Fibroblast of lung (primary cell): ENCODE data around the gene GLOD5. TPM values are rescaled to one million over a fixed set of nuclear protein-coding genes. Genes with fewer than 3 reads are reported as not detected.

Source experiments
- DNase-seq, 2 donors: peaks; one replicate each; pipeline versions ENCODE4 v3.0.0 to v3.0.0-alpha.2; 2010; ENCODE audit warnings: low read depth in 2 of 2
- H2AFZ ChIP-seq: 2 replicates; pipeline ENCODE4 v1.5.1; 2012; ENCODE audit warnings: low read length, control low read depth, inconsistent platforms
- H3K27ac ChIP-seq: 2 replicates; pipeline ENCODE4 v1.5.1; 2011; ENCODE audit warnings: low read length, control low read depth; ENCODE audit not compliant: insufficient read depth
- H3K27me3 ChIP-seq: 2 replicates; pipeline ENCODE4 v1.5.1; 2011; ENCODE audit warnings: mild to moderate bottlenecking, low read length; ENCODE audit not compliant: control insufficient read depth, insufficient read depth
- H3K36me3 ChIP-seq: 2 replicates; pipeline ENCODE4 v1.5.1; 2011; ENCODE audit warnings: low read length; ENCODE audit not compliant: control insufficient read depth, insufficient read depth
- H3K4me1 ChIP-seq: 2 replicates; pipeline ENCODE4 v1.5.1; 2011; ENCODE audit warnings: low read length; ENCODE audit not compliant: control insufficient read depth, insufficient read depth; ENCODE audit errors: extremely low read depth
- H3K4me2 ChIP-seq: 2 replicates; pipeline ENCODE4 v1.5.1; 2011; ENCODE audit warnings: low read length, control low read depth; ENCODE audit not compliant: insufficient read depth; ENCODE audit errors: extremely low read depth
- H3K4me3 ChIP-seq, 4 experiments: fragments of 200-600 bp in 1 of 4; sonication (generic) in 1 of 4; replicated peaks in 1 of 4; 2 replicates each; pipeline ENCODE4 v1.5.1; 2011 to 2016; ENCODE audit warnings: low read length in 4 of 4, low read depth in 3 of 4, mild to moderate bottlenecking in 3 of 4, control low read depth in 2 of 4, inconsistent platforms in 1 of 4, mixed read lengths in 1 of 4; ENCODE audit not compliant: insufficient read depth in 1 of 4; ENCODE audit errors: control extremely low read depth in 1 of 4
- H3K79me2 ChIP-seq: 2 replicates; pipeline ENCODE4 v1.5.1; 2012; ENCODE audit warnings: mild to moderate bottlenecking, low read length, inconsistent platforms; ENCODE audit not compliant: control insufficient read depth, insufficient read depth
- H3K9ac ChIP-seq: 2 replicates; pipeline ENCODE4 v1.5.1; 2011; ENCODE audit warnings: mild to moderate bottlenecking, low read length, control low read depth; ENCODE audit not compliant: insufficient read depth
- H3K9me3 ChIP-seq: 2 replicates; pipeline ENCODE4 v1.5.1; 2012; ENCODE audit warnings: low read depth, low read length; ENCODE audit not compliant: control insufficient read depth, insufficient read depth
- H4K20me1 ChIP-seq: 2 replicates; pipeline ENCODE4 v1.5.1; 2011; ENCODE audit warnings: low read length; ENCODE audit not compliant: control insufficient read depth, insufficient read depth; ENCODE audit errors: extremely low read depth
- EZH2 ChIP-seq: IDR thresholded peaks from 2 replicates; pipeline ENCODE4 v1.5.1; 2012; ENCODE audit warnings: low read length, control low read depth, mild to moderate bottlenecking; ENCODE audit errors: missing control alignments
- polyA plus RNA-seq, 2 donors: library from polyadenylated mRNA; depleted of rRNA in 1 of 2; stranded (reverse) in 1 of 2; unstranded in 1 of 2; fragments of >200 nt; gene quantifications; 2 replicates each; pipeline ENCODE4 v1.2.1, GENCODE V29; 2011 to 2012; ENCODE audit warnings: missing spikeins in 1 of 2
- total RNA-seq: library from RNA; depleted of rRNA; stranded (reverse); fragments of >200 nt; gene quantifications from 2 replicates; pipeline ENCODE4 v1.2.1, GENCODE V29; 2014
- TF ChIP-seq, protein P1 (sequence below), 2 donors: IDR thresholded peaks in 1 of 2; conservative IDR thresholded peaks in 1 of 2; 1 replicate in 1 of 2; 2 replicates in 1 of 2; pipeline ENCODE4 v1.5.1; 2011 to 2012; ENCODE audit warnings: low read length in 2 of 2, control low read depth in 1 of 2, inconsistent platforms in 1 of 2, low read depth in 1 of 2, mild to moderate bottlenecking in 1 of 2

Gene GLOD5
- total and polyA plus RNA-seq, 2 donors (not counting 1 experiment from before 2014, with no cell fraction given) = not detected

DNA sequence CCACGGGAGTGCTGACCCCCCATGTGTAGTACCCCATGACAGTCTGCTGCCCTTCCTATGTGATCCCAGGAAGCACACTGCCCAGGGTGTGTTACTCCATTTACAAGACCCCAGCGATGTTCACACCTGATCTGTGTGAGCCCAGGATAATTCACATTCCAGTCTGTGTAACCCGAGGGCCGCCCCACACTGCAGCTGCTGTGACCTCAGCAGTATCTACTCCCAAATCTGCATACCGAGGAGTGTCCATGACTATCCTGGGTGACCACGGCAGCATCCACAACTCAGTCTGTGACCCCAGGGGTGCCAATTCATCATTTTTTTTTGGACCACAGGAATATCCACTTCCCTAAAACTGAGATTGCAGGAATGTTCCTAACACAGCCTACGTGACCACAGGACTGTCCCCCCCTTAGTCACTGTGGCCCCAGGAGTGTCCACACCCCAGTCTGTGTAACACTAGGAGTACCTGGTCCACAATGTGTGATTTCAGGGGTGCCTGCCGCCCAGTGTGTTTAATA lies 7.8 kb upstream of the GLOD5 start:
- Histone ChIP-seq H3K79me2 (no peaks in the 10 kb centered on the region), H4K20me1 (no peaks in the 10 kb centered on the region), H3K4me2 (no peak overlapping the region), H3K9ac (no peak overlapping the region), H3K4me3 (no peak overlapping the region), H3K36me3 (no peaks in the 10 kb centered on the region), H3K27me3 (no peaks in the 10 kb centered on the region), H3K27ac (no peak overlapping the region), H2AFZ (no peak overlapping the region), H3K9me3 (no peaks in the 10 kb centered on the region), H3K4me1 (no peaks in the 10 kb centered on the region)
- TF ChIP-seq EZH2 = no peak
- TF ChIP-seq, protein P1, sequence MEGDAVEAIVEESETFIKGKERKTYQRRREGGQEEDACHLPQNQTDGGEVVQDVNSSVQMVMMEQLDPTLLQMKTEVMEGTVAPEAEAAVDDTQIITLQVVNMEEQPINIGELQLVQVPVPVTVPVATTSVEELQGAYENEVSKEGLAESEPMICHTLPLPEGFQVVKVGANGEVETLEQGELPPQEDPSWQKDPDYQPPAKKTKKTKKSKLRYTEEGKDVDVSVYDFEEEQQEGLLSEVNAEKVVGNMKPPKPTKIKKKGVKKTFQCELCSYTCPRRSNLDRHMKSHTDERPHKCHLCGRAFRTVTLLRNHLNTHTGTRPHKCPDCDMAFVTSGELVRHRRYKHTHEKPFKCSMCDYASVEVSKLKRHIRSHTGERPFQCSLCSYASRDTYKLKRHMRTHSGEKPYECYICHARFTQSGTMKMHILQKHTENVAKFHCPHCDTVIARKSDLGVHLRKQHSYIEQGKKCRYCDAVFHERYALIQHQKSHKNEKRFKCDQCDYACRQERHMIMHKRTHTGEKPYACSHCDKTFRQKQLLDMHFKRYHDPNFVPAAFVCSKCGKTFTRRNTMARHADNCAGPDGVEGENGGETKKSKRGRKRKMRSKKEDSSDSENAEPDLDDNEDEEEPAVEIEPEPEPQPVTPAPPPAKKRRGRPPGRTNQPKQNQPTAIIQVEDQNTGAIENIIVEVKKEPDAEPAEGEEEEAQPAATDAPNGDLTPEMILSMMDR (conservative IDR thresholded peaks at IDR 0.05 in 1 of 2, IDR thresholded peaks at IDR 0.05 in 1 of 2; ENCODE audit: low read depth in 1 of 2, low read length in 2 of 2) = no peak
- no peak for DNase-seq

DNA sequence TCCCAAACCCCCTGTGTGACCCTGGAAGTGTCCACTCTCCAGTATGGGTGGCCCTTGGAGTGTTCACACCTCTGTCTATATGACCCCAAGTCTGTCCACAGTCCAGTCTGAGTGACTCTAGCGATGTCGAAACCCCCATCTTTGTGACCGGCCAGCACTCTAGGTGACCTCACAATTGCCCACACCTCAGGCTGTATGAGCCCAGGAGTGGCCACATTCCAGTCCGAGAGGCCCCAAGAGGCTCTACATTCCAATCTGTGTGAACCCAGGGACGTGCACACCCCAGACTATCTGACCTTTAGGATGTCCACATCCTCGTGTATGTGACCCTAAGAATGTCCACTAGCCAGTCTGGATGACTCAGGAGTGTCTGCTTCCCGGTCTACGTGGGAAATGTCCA lies 7.3 kb upstream of the GLOD5 start:
- no peak overlapping the region for H3K4me3 ChIP-seq
- no peaks in the 10 kb centered on the region for H4K20me1 ChIP-seq
- no peak for DNase-seq
- no peak overlapping the region for H3K4me2 ChIP-seq
- no peaks in the 10 kb centered on the region for H3K27me3 ChIP-seq
- H3K27ac ChIP-seq = no peak overlapping the region
- H3K9me3 ChIP-seq = no peaks in the 10 kb centered on the region
- TF ChIP-seq, protein P1 (conservative IDR thresholded peaks at IDR 0.05 in 1 of 2, IDR thresholded peaks at IDR 0.05 in 1 of 2; ENCODE audit: low read depth in 1 of 2, low read length in 2 of 2) = no peak
- TF ChIP-seq EZH2 = no peak
- H2AFZ ChIP-seq = no peak overlapping the region
- H3K4me1 ChIP-seq = no peaks in the 10 kb centered on the region
- H3K9ac ChIP-seq = no peak overlapping the region
- no peaks in the 10 kb centered on the region for H3K36me3 ChIP-seq
- H3K79me2 ChIP-seq = no peaks in the 10 kb centered on the region

DNA sequence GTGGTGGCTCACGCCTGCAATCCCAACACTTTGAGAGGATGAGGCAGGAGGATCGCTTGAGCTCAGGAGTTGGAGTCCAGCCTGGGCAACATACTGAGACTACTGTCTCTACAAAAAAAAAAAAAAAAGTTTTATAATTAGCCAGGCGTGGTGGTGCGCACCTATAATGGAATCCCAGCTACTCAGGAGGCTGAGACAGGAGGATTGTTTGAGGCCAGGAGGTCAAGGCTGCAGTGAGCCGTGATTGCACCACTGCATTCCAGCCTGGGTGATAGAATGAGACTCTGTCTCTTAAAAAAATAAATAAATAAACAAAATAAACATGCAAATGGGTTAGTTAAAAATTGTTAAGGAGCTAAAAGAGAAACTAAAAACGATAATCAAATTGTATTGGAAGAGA lies 7.7 kb downstream of the GLOD5 start:
- no peaks in the 10 kb centered on the region for H3K4me1 ChIP-seq
- H3K27ac ChIP-seq = no peak overlapping the region
- no peak overlapping the region for H3K4me2 ChIP-seq
- H3K4me3 ChIP-seq = no peak overlapping the region
- no peak overlapping the region for H2AFZ ChIP-seq
- H3K9me3 ChIP-seq = no peaks in the 10 kb centered on the region
- no peaks in the 10 kb centered on the region for H3K36me3 ChIP-seq
- no peak for DNase-seq
- no peaks in the 10 kb centered on the region for H4K20me1 ChIP-seq
- no peaks in the 10 kb centered on the region for H3K79me2 ChIP-seq
- no peak overlapping the region for H3K9ac ChIP-seq
- no peaks in the 10 kb centered on the region for H3K27me3 ChIP-seq
- TF ChIP-seq, protein P1 (conservative IDR thresholded peaks at IDR 0.05 in 1 of 2, IDR thresholded peaks at IDR 0.05 in 1 of 2; ENCODE audit: low read depth in 1 of 2, low read length in 2 of 2) = no peak
- no peak for TF ChIP-seq EZH2
